HG03175 (cell line): ENCODE data around the gene STAG1.
A peak's percentile ranks its signal among the peaks of the same experiment; 100 is the strongest.
"Not testable (repeated sequence)": the region's sequence is repeated elsewhere in the genome, so short reads cannot be mapped to it uniquely, and the experiment has no call there.

ENCODE experiments used
- ATAC-seq: cut with Tn5 transposase; IDR thresholded peaks from one replicate; pipeline ENCODE4 v1.9.1; 2021; ENCODE audit warnings: mild to moderate bottlenecking, moderate library complexity; ENCODE audit not compliant: unreplicated experiment

The STAG1 gene

DNA sequence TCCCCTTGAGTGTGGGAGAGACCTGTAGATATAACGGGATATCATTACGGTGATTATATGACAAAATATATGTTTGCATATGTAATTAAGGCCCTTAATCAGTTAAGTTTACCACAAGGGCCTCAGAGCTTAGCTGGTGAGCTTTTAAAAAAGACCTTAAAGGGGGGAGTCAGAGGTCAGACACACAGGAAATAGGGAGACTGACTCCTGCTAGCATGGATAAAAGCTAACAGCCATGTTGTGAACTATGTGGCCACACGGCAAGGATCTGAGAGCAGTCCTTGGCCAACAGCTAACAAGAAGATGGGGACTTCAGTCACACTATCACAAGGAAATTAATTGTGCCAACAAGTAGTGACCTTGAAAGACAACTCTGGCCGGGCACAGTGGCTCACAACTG, 3.1 kb downstream of the STAG1 start:
- no peak for ATAC-seq

DNA sequence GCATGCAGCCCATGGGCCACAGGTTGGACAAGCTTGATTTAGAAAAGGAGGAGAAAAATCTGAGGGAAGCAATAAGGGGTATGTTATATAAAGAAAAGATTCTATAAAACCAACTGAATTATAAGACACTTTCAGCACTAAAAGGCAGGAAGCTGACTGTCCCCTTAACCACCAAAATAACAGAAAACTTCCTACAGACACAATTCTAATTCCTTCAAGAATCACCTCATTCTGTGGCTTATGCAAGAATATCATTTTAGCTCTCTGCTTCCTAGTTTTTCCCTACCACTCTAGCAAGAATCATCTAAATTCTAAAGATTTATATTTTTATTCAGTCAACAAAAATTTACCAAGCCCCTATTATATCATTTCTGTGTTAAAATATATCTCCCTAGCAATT, 6.3 kb downstream of the STAG1 start:
- no peak for ATAC-seq

DNA sequence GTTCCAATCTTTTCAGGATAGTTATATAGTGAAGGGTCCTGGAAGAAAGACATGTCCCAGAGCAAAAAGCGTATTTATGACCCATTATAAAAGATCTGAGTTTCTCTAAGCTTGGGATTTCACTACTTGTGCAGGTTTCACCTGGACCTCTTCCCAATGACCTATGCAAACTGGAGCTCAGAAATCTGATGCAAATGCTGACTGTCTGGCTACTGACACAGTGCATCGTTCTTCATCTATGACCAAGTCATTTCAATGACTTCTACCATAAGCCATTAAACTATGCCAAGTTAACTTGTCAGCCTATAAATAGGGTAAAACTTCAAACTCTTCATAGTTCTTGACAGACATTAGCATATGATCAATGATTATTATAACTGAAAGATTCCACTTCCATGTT, 11.1 kb downstream of the STAG1 start:
- no peak for ATAC-seq

DNA sequence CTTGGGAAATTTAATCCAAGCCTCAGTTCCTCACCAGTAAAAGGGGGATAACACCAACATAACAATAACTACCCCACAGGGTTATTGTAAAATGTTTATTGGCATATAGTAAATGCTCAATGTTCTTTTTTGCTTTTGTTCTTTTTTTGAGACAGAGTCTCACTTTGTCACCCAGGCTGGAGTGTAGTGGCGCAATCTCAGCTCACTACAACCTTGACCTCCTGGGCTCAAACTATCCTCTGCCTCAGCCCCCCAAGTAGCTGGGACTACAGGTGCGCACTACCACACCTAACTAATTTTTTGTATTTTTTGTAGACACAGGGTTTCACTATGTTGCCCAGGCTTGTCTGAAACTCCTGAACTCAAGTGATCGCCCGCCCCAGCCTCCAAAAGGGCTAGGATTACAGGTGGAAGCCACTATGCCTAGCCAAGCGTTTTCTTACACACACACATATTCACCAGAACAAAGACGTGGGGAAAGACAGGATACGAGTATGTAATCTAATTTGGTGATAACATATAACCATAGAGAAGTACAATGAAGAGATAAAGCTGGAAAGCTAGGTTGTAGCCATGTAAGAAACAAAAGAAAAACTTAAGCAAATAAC, 11.7 kb downstream of the STAG1 start:
- no peak for ATAC-seq

DNA sequence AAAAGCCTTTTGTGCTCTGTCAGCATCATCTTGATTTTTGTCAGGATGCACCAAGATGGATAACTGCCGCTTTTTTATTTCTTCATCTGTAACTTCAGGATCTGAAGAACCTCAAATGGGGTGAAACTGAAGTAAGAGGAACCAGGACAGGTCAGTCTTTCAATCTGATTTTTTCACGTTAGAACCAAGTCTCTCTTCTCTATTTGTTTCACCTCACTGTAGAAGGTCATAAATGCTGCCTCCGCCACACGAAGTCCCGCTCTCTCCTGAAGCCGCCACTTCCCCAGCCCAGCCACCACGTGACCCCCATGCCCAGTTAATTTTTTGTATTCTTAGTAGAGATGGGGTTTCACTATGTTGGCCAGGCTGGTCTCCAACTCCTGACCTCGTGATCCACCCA, 15.2 kb downstream of the STAG1 start:
- not testable (repeated sequence) for ATAC-seq

DNA sequence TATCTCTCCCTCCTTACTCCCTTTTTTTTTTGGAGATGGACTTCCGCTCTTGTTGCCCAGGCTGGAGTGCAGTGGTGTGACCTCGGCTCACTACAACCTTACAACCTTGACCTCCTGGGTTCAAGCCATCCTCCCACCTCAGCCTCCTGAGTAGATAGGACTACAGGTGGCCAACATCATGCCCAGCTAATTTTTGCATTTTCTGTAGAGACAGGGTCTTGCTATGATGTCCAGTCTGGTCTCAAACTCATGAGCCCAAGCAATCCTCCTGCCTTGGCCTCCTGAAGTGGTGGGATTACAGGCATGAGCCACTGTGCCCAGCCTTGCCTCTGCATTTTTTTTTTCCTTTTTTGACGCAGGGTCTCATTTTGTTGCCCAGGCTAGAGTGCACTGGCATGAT, 17.1 kb downstream of the STAG1 start:
- ATAC-seq, result no peak

DNA sequence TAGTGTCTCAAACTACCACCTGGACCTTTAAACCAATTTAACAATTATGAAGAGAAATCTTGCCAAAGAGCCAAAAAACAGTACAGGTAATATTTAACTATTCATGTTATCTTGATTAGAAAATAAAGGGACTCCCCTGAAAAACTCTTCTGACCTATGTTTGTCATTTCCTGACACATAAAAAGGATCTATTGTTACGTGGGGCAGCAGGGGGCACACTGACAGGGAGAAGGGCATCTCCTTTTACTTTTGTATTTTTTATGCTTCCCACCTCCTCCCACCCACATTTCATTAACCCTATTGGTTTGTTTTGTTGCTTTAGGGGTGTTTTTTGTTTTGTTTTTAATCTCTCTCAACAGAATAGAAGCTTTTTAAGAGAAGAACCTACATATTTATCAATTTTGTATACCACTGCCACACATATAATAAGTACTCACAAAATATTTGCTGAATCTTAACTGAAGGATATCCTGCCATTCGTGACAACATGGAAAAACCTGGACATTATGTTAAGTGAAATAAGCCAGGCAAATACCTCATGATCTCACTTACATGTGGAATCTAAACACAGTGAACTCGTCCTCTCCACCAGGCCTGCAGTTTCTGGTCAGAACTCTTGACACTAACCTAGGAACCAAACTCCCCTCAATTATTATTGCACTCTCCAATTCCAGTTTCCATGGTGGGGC, 17.7 kb downstream of the STAG1 start:
- no peak for ATAC-seq

DNA sequence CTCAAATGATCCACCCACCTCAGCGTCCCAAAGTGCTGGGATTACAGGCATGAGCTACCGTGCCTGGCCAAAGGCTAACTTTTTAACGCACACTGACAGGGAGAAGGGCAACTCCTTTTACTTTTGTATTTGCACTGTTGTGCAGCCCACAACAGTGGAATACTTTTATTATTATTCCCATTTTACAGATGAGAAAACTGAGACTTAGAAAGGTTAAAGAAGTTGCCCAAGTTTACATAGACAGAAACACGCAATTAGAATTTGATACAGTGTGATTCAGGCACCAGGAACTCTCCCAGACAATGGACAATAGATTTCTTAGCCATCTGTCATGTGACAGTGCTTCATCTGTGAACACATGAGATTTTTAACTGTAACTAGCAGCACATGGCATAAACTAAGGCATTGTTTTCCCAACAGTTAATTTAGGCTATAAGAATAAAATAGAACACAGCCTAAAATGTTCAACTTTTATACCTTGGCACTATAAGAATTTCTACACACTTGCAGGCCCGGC, 18.8 kb downstream of the STAG1 start:
- no peak for ATAC-seq

DNA sequence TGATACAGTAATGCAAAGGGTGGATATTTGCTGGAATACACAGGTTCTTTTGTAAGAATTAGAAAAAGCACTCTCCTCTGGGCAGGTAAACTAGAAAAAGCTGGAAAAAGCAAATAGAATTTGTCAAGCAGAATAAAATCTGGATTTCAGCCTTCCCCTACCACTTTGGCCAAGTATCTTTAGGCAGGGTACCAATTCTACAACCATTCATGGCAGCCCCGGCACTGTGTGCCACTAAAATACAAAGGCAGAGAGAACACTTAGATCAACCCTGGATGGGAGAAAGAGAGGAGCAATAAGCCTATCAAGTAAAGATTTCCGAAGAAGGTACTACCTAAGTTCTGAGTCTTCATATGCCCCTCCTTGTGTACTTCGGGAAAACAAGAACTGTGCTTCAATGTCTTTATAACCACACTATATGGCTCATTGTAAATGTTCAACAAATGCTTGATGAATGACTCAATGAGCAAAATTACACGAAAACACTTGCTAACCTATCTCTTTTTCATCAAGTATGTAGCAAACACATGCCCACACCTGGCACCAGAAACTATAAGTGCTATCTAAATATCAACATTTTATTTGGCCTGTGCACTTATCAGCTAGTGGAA, 20.8 kb downstream of the STAG1 start:
- no peak for ATAC-seq

DNA sequence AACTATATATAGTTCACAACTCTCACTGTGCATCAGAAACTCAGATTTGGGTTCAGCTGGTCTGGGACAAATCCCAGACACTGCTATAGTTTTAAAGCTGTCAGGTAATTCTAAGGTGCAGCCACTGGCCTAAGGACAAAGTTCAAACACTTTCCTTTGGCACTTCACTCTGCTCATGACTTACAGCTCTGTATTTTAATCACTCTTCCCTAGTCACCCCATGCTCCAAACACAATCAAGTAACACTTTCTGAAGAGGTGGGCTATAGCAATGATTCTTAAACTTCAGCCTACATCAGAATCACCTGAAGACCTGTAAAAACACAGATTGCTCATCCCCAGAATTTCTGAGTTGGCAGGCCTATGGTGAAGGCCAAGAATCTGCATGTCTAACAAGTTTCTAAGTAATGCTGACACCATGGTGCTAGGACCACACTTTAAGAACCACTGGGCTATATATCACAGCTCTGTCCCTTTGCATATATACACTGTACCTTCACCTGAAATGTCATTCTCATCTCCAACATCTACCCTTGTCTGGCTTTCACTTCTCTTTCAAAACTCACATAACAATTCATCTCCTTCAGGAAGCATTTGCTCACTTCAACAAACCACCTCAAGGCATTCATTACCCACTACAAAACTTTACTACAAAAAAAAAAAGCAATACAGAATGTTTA, 21.4 kb downstream of the STAG1 start:
- ATAC-seq, result no peak

DNA sequence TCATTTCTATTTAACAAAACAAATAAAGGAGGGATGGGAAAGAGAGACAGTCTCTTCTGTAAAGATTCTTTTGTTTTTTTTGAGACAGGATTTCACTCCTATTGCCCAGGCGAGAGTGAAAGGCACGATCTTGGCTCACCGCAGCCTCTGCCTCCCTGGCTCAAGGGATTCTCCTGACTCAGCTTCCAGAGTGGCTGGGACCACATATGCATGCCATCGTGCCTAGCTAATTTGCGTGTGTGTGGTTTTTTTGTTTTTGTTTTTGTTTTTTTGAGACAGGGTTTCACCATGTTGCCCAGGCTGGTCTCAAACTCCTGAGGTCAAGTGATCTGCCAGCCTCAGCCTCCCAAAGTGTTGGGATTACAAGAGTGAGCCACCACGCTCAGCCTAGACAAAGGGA, 23.3 kb downstream of the STAG1 start:
- peak; percentile 5 for ATAC-seq

DNA sequence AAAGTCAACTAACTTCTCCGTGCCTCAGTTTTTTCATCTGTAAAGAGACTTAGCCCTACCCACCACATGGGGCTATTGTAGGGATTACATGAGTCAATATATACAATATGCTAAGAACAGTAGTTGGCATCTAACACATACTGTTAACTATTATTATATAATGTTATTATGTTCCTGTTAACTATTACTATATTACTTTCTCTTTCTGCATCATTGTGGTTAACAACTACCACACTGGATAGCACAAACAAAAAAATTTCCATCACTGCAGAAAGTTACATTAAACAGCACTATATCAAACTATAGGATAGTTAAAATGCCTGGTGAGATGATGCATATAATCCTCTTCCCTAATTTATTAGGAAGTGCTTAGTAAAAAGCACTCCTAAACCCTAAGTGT, 23.7 kb downstream of the STAG1 start:
- ATAC-seq, result peak; percentile 91

DNA sequence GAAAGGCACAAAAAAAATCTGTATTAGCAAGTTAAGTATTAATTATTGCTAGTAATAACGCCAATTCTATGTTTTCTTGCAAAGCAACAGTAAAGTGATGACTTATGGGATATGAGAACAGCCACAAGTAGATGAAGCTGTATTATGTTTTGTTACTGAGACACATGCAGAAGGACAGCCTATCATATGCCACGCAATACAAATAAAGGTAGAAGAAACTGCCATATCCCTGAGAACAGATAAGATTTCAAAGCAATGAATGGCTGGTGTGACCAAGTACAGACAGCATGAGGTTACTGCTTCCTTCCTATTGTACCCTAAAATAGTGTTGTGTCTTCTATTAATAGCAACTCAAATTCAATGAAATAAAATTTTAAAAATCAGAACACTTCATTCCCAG, 26.7 kb downstream of the STAG1 start:
- ATAC-seq, result no peak

DNA sequence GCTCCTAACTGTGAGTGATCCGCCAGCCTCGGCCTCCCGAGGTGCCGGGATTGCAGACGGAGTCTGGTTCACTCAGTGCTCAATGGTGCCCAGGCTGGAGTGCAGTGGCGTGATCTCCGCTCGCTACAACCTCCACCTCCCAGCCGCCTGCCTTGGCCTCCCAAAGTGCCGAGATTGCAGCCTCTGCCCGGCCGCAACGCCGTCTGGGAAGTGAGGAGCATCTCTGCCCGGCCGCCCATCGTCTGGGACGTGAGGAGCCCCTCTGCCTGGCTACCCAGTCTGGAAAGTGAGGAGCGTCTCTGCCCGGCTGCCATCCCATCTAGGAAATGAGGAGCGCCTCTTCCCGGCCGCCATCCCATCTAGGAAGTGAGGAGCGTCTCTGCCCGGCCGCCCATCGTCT, 29.3 kb downstream of the STAG1 start:
- not testable (repeated sequence) for ATAC-seq

DNA sequence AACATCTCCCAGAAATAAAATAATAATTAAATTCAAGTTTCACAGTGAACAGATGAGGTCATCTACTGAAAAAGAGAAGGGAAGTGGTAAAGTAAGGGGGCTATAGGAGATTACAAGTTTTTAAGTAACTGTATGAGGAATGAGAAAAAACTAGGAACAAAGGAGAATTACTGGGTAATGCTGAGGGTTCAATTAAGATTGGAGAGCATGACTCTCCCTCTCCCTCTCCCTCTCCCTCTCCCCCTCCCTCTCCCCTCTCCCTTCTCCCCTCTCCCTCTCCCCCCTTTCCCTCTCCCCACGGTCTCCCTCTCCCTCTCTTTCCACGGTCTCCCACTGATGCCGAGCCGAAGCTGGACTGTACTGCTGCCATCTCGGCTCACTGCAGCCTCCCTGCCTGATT, 29.8 kb downstream of the STAG1 start:
- not testable (repeated sequence) for ATAC-seq

DNA sequence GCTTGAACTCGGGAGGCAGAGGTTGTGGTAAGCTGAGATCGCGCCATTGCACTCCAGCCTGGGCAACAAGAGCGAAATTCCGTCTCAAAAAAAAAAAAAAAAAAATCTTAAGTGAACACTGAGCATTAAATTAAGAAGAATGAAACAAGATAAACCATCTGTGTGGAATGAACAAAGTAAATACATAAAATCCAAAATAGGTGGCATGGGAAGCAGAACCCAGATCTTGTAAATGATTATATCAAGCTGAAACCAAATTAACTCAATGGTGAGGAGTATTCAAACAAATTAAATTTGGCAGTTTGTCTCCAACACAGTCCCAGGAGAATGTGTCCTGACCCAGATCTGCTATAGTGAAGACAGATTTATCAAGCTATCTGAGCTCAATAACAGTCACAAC, 32.1 kb downstream of the STAG1 start:
- ATAC-seq, result no peak

DNA sequence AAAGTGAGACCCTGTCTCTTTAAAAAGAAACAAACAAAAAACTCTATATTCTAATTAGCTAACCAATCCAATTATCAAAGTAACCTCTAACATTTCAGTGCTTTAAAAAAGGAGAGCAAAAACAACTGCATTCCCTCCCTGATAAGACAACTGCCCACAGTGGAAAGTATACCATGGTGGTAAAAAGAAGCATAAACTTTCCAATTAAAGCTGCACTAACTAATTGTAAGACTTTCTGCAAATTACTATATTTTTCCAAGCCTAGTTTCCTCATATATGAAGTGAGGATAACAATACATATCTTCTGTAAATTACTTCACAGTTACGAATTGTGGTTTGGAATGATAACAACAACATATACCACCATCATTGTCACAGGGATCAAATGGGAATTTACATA, 35.5 kb downstream of the STAG1 start:
- no peak for ATAC-seq

DNA sequence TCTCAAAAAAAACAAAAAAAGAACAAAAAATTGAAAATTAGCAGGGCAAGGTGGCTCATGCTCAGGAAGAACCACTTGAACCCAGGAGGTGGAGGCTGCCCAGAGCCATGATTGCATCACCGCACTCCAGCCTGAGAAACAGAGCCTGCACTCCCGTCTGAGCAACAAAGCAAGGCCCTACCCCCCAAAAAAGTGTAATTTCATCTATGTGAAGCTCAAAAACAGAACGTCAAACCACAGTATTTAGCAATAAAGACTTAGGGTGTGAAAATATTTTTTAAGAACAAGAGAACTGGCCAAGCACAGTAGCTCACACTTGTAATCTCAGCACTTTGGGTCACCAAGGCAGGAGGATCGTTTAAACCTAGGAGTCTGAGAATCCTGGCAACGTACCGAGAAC, 38.2 kb downstream of the STAG1 start:
- no peak for ATAC-seq

DNA sequence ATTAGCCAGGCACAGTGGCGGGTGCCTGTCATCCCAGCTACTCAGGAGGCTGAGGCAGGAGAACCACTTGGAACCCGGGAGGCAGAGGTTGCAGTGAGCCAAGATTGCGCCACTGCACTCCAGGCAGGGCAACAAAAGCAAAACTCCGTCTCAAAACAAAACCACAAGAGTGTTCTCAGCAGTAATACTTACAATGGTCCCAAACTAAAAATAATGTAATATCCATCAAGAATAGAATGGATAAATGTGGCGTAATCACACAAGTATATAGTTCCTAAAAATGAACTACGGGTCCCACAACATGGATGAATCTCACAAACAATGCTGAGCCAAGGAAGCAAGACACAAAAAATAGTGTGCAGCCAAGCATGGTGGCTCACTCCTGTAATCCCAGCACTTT, 39.2 kb downstream of the STAG1 start:
- ATAC-seq, result no peak

DNA sequence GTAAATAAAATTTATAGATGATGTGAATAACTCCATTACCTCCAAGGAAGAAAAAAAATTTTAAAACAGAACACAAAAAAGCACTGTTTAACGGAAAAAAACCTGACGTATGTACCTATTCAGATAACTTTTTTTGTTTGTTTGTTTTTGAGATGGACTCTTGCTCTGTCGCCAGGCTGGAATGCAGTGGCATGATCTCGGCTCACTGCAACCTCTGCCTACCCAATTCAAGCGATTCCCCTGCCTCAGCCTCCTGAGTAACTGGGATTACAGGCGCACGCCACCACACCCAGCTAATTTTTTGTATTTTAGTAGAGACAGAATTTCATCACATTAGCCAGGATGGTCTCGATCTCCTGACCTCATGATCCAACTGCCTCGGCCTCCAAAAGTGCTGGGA, 40.3 kb downstream of the STAG1 start:
- ATAC-seq, result not testable (repeated sequence)

DNA sequence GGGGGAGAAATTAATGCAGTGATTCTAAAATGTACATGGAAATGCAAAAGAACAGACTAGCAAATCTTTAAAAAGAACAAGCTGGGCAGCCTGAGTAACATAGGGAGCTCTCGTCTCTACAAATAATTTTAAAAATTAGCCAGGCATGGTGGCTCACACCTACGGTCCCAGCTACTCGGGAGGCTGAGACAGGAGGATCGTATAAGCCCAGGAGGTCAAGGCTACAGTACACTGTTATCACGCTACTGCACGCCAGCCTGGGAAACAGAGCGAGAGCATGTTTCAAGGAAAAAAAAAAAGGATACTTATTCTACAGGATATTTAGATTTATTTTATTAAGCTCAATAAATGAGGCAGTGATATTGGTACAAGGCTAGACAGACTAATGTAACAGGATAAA, 40.9 kb downstream of the STAG1 start:
- no peak for ATAC-seq

DNA sequence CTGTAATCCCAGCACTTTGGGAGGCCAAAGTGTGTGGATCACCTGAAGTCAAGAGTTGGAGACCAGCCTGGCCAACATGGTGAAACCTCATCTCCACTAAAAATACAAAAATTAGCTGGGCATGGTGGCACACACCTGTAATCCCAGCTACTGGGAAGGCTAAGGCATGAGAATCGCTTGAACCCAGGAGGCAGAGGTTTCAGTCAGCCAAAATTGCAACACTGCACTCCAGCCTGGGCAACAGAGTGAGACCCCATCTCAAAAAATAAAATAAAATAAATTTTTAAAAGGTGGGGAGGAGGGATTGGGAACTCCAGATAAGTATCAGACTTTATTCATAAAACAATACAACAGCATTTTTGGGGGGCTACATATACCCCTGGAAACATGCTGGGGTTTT, 42.4 kb downstream of the STAG1 start:
- ATAC-seq, result not testable (repeated sequence)
